NCI-H146 treated with DMSO at 0.1 percent for 48 hours (cell line): ENCODE results near the gene VAMP1.
"Not testable (repeated sequence)": the region's sequence is repeated elsewhere in the genome, so short reads cannot be mapped to it uniquely, and the experiment has no call there.

Experiments
- DNase-seq: peaks from one replicate; lab custom pipeline; 2025; ENCODE audit not compliant: unreplicated experiment; lab: John Stamatoyannopoulos, UW

Gene VAMP1, protein sequence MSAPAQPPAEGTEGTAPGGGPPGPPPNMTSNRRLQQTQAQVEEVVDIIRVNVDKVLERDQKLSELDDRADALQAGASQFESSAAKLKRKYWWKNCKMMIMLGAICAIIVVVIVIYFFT

DNA sequence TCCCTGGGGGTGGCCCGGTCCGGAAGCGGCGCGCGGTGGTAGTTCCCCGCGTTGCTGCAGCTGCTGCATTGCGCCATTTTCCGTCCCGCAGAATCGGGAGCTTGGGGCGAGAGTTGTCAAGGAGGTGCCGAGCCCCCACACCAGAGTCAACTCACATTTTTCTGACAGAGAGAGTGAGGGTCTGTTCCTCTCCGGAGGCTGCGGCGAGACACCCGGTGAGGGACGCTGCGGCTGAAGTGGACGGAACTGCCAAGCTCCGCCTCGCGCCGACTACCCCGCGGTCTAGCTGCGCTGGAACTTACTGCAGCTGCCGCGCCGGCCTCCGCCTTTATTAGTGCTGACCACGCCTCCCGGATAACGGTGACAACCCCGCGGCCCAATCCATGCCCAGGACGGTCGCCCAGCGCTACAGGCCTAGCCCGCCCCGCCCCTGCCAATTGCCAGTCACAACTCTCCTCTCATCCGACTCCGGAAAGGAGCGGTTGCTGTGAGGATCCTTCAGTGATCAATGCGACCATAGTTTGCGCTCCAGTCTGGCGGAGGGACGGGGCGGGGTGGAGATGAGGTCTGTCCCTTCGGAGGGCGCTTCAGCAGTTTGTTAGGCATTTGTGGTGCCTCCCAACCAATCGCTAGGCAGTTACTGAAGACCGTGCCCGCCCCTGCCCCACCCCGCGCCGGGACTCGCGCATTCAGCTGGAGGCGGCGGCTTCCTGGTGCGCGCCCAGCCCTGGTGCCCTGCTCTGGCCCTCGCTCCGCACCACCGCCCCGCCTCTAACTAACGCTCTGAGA, at the start of gene VAMP1:
VAMP1 (minus strand) TSS at position 303 of the 789 bp plus-strand sequence; CDS start at position 157, 146 bp downstream.
- peak; percentile 99 for DNase-seq

DNA sequence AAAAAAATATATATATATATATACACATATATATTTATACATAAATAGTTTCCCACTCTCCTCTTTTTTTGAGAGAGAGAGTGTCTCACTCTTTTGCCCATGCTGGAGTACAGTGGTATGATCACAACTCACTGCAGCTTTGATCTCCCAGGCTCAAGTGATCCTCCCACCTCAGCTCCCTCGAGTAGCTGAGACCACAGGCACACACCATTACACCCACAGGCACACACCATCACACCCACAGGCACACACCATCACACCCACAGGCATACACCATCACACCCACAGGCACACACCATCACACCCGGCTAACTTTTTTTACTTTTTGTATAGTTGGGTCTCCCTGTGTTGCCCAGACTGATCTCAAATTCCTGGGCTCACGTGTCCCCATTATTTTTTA, 49.7 kb upstream of the VAMP1 start:
- no peak for DNase-seq

DNA sequence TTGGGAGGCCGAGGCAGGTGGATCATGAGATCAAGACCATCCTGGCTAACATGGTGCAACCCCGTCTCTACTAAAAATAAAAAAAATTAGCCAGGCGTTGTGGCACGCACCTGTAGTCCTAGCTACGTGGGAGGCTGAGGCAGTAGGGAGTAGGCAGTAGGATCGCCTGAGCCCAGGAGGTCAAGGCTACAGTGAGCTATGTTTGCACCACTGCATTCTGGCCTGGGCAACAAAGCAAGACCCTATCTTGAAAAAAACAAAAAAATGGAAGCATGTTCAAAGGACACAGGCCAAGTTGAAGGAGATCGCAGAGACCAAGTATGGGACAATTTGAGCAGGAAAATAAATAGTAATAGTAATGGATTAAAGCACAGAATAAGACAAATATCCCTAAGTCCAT, 37.6 kb upstream of the VAMP1 start:
- no peak for DNase-seq

DNA sequence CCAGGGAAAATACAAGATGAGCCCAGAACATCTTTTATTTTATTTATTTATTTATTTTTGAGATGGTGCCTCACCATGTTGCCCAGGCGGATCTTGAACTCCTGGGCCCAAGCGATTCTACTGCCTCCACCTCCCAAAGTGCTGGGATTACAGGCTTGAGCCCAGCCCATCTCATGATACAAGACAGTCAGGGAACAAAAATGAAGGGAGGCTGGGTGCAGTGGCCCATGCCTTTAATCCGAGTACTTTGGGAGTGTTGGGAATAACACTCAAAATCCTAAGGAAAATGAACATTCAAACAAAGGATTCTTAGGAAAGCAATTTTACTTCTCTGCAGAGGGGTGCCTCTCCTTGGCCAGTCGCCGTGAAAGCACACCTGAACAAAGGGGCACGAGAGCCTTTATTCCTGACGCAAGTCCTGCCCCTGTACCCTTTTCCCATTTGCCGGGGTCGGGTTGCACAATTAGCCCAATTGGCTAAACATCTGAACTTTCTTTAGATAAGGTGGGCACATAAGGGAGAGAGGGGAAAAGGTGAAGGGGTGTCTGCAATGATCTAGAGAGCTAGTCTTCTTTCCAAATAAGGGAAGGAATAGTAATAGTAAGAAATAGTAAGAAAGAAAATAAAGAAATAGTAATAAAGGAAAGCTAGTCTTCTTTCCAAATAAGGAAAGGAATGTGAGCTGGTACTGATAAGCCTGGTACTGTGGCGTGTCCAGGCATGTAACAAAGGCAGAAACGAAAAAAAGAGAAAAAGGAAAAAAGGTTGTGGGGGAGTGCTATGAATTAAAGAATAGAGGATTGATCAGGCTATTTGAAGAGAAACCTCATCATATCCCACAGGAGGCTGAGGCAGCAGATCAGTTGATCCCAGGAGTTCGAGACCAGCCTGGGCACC, 36.9 kb upstream of the VAMP1 start:
- no peak for DNase-seq

DNA sequence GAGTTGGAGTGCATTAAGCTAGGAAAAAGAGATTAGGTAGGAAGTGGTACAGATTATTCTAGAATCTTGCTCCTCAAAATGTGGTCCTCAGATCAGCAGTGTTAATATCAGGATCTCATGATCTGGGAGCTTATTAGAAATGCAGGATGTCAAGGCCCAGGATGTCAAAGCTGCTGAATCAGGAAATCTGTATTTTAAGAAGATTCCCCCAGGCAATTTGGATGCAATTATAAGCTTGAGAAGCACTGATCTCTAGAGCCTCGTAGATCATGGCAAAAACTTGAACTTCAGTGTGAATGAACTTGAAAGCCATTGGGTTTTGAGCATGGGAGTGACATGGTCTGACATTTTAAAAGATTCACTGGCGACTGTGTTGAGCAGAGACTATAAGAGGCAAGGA, 30.0 kb upstream of the VAMP1 start:
- no peak for DNase-seq

DNA sequence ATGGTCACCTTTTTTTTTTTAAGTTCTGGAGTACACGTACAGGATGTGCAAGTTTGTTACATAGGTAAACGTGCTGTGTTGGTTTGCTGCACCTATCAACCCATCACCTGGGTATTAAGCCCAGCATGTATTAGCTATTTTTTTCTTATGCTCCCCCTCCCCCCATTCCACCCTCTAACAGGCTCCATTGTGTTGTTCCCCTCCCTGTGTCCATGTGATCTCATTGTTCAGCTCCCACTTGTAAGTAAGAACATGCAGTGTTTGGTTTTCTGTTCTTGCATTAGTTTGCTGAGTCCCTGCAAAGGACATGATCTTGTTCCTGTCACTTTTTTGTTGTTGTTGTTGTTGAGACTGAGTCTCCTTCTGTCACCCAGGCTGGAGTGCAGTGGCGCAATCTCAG, 26.8 kb upstream of the VAMP1 start:
- not testable (repeated sequence) for DNase-seq

DNA sequence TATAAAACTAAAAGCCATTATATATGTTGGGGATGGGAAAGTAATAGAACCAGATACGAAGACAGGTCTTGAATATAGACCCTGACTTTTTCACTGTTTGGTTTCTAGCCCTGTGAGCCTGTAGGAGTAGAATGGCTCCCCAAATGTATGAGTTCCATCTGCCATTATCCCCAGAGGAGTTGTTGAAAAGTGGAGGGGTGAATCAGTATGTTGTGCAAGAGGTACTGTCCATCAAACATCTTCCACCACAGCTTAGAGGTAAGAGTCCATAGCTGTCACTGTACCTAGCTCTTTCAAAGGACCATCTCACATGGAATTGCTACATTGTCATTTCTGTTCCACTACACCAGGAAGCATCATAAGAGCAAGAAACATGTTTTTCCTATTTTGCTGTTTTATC, 24.5 kb upstream of the VAMP1 start:
- DNase-seq: no peak

DNA sequence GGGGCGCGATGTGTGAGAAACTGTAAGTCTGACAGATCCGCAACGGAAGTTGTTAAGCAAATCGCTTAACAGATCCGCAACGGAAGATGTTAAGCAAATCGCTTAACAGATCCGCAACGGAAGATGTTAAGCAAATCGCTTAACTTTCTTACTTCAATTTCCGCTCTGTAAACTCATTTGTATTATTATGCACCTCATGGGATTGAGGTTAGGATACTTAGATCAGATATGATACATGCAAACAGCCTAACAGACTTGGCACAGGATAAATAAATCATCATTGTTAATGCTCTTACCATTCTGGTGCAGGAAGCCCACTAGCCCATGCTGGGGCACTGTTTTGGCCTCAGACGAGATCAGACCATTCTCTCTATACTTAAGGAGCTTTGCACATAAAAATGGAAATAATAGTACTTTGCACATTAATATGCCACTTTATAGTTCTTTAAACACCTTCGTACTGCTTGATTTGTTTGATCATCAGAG, 23.8 kb upstream of the VAMP1 start:
- DNase-seq: no peak

DNA sequence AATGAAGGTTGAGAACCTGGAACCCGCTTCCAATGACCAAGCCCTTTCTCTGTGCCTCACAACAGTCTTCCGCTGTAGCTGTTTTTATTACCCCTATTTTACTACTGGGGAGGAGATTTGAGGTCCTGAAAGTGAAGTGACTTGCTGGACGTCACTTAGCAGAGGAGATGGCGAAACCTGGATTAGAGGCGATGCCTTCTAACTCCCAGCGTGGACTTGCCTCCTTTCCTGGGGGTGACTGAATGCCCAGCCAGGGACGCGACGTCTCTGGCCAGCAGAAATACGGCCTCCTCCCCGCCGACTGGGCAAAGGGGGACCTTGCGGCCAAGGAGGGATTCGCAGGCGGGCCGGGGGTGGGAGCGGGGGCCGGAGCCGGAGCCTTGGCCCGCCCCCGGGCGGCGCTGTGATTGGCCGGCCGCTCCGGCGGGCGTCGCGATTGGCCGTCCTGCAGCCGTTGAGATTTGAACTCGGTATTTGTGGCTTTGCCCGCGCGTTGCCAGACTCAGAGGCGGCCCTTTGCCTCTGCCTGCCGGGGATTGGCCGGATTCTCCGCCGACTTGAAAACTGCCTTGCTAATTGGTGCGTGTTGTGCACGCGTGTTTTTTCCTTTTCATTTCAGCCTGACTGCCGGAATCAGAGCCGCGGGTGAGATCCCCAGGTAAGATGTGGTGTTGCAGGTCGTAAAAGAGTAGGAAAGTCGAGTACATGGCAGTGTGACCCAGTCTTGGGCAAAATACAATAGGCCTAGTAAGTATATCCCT, 23.2 kb upstream of the VAMP1 start, which contains the start of gene NCAPD2:
NCAPD2 (plus strand) TSS at position 606 of the 761 bp plus-strand sequence. CDS start 997 bp downstream, outside the sequence.
- peak; percentile 99 for DNase-seq

DNA sequence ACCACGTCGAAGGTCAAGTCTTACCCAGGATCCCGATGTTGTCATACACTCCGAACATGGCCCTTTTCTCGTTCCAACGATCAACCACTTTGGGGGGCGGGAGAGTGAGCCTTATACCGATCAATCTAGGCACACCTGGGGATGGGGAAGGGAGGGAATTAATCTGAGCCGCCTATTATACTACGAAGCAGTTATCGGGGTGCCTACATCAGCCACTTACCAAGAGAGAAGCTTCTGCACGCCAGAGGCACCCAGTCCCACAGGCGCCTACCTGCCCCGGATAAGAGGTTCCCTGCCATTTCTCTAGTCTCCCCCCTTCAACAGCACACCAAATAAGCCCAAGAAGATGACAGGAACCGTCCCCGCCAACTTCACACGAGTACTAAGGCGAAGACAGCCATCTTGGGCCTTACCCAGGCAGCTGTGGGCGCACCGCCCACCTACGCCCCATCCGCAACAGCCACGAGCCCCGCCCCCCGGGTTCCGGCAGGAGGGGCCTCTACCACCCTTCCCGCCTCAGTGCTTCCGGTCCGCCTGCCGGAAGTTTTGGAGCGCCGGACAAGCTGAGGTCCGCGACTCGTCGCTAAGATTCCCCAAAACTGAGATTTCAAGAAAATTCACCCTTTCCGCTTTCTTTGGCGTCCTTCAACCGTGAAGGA, 22.5 kb upstream of the VAMP1 start, which contains the start of gene MRPL51:
MRPL51 (minus strand) TSS at position 425 of the 659 bp plus-strand sequence; CDS start at position 299, 126 bp downstream.
- DNase-seq: peak; percentile 98

DNA sequence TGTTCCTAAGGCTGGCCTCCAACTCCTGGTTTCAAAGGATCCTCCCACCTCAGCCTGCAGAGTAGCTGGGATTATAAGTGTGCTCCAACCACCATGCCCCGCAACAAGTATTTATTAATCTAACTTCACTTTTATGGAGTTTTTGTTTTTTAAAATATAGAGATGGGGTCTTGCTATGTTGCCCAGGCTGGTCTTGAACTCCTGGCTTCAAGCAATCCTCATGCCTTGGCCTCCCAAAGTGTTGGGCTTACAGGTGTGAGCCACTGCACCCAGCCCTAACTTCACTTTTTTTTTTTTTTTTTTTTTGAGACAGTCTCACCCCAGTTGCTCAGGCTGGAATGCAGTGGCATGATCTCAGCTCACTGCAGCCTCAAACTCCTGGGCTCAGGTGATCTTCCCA, 20.2 kb upstream of the VAMP1 start:
- not testable (repeated sequence) for DNase-seq

DNA sequence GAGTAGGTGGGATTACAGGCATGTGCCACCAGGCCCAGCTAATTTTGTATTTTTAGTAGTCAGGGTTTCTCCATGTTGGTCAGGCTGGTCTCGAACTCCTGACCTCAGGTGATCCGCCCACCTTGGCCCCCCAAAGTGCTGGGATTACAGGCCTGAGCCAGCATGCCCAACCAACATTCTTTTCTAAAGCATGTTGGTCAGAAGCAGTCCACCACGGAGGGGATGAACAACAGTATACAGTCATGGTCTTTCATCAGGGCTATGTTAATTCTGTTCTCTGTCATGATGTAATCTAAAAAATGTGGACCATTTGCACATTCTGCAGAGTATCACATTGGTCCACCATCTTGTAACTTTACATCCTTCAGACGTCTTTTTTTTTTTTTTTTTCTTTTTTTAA, 19.0 kb upstream of the VAMP1 start:
- no peak for DNase-seq

DNA sequence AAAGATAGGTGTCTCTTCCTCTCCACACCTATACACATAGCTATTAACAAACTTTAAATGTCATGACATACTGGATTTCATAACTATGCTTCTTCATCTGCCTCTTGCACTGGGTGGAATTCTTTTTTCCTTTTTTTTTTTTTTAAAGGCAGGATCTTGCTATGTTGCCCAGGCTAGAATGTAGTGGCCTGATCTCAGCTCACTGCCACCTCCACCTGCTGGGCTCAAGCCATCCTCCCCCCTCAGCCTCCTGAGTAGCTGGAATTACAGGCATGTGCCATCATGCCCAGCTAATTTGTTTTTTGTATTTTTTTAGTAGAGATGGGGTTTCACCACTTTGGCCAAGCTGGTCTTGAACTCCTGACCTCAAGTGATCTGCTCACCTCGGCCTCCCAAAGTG, 17.8 kb upstream of the VAMP1 start:
- no peak for DNase-seq

DNA sequence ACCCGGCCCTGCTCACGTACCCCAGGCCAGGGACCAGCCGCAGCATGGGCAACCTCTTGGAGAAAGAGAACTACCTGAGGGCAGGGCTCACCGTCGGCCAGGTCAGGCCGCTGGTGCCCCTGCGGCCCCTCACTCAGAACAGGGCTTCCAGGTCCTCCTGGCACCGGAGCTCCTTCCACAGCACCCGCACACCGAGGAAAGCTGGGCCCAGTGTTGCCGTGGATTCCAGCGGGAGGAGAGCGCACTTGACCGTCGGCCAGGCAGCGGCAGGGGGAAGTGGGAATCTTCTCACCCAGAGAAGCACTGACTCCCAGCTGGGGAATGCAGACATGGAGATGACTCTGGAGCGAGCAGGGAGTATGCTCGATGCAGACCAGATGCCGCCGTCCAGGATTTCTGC, 7.9 kb upstream of the VAMP1 start:
- no peak for DNase-seq

DNA sequence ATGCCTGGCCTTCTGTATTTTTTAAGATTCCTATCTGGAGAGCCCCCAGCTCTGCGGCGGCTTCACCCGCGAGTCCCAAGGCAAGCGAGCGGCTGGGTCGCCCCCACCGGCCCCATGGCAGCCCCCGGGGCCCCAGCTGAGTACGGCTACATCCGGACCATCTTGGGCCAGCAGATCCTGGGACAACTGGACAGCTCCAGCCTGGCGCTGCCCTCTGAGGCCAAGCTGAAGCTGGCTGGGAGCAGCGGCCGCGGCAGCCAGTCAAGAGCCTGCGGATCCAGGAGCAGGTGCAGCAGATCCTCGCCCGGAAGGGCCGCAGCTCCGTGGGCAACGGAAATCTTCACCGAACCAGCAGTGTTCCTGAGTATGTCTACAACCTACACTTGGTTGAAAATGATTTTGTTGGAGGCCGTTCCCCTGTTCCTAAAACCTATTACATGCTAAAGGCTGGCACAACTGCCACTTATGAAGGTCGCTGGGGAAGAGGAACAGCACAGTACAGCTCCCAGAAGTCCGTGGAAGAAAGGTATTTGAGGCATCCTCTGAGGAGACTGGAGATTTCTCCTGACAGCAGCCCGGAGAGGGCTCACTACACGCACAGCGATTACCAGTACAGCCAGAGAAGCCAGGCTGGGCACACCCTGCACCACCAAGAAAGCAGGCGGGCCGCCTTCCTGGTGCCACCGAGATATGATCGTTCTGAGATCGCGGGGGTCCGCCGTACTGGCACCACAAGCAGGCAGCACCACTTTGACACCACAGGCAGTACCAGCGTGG, 7.3 kb upstream of the VAMP1 start:
- DNase-seq: not testable (repeated sequence)

DNA sequence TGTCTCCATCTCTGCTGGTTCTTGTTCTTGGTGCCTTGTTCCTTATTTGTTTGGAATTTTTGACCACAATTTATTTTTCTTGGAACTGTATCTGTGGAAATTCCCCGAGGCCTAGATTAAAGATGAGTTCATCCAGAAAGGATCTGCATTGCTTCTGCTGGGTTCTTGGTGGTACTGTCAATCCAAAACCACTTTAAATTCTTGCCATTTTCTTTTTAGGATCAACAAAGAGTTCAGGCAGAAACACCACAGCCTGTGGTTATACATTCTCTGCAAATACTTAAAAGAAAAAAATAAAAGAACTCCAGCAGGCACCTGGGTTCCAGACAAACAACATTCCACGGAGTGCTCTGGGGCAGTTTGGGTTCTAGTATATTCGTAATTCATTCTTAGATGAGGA, 6.0 kb upstream of the VAMP1 start:
- no peak for DNase-seq

DNA sequence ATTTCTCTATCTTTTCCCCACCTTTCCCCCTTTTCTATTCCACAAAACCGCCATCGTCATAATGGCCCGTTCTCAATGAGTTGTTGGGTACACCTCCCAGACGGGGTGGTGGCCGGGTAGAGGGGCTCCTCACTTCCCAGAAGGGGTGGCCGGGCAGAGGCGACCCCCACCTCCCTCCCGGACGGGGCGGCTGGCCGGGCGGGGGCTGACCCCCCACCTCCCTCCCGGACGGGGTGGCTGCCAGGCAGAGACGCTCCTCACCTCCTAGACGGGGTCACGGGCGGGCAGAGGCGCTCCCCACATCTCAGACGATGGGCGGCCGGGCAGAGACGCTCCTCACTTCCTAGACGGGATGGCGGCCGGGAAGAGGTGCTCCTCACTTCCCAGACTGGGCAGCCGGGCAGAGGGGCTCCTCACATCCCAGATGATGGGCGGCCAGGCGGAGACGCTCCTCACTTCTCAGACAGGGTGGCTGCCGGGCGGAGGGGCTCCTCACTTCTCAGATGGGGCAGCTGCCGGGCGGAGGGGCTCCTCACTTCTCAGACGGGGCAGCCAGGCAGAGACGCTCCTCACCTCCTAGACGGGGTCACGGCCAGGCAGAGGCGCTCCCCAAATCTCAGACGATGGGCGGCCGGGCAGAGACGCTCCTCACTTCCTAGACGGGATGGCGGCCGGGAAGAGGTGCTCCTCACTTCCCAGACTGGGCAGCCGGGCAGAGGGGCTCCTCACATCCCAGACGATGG, 4.9 kb upstream of the VAMP1 start:
- DNase-seq: not testable (repeated sequence)

DNA sequence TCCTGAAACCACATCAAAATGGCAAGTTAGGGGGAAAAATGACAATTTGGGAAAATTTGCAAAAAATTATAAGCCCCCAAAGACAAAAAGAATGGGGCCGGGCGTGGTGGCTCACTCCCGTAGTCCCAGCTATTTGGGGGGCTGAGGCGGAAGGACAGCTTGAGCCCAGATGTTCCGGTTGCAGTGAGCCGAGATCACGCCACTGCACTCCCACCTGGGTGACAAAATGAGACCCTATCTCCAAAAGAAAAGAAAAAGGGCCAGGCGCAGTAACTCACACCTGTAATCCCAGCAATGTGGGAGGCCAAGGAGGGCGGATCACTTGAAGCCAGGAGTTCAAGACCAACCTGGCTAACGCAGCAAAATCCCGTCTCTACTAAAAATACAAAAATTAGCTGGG, 2.0 kb upstream of the VAMP1 start:
- DNase-seq: no peak

DNA sequence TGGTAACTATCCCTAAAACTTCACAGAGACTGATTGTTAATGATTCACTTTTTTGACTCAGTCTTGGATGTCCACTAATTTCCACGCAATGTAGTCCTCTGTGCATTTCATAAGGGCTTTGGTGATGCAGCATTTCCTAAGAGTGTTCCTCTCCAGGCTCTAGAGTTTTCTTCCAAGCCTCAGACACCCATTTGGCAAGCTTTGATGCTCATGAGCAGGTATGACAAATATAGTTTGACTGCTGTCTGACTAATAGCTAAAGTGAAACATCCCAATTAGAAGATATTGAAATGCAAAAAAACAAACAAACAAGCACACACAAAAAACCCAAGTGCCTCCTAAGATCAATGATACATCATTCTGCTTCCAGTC, 1.5 kb upstream of the VAMP1 start:
- no peak for DNase-seq
